Measurements from ENCODE around the gene SKP1.
"Not testable (repeated sequence)": the region's sequence is repeated elsewhere in the genome, so short reads cannot be mapped to it uniquely, and the experiment has no call there.

SKP1 gene

DNA sequence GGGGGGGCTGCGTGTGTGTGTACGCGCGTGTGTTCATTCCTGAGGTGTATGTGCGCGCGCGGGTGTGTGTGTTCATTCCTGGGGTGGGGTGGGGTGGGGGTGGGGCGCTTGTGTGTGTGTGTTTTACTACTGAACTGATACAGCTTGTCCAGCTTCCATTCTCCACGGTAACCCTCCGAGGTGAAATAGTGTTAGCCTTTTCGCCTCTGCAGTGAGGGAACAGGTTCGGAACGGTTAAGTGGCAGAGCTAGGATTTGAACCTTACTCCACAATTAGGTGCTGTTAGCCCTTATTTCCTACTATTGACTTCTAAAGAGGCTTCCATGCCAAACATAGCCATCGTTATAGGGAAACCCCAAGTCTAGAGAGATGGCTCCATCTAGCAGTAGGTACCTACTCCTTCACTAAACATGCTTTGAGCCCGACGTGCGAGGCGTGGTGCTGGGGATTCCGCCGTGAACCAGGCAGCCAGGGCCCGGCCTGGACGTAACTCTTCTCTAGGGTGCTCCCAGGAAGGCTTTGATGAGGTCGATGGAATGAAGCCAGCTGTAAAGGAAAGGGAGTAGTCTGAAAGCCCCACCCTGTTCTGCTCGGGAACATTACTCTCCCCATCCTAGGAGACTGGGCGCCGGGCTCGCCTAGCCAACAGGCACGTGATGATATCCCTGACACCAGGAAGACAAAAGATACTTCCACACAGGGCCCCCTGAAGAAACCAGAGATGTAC is 782 bp upstream of the SKP1 start:
- DNase-seq (ENCODE audit: low read depth in 3 of 3) = no peak

GRCh38 chr5:134175921-134176510 is 734 bp downstream of the SKP1 start:
- no peak for DNase-seq (ENCODE audit: low read depth in 3 of 3)

DNA sequence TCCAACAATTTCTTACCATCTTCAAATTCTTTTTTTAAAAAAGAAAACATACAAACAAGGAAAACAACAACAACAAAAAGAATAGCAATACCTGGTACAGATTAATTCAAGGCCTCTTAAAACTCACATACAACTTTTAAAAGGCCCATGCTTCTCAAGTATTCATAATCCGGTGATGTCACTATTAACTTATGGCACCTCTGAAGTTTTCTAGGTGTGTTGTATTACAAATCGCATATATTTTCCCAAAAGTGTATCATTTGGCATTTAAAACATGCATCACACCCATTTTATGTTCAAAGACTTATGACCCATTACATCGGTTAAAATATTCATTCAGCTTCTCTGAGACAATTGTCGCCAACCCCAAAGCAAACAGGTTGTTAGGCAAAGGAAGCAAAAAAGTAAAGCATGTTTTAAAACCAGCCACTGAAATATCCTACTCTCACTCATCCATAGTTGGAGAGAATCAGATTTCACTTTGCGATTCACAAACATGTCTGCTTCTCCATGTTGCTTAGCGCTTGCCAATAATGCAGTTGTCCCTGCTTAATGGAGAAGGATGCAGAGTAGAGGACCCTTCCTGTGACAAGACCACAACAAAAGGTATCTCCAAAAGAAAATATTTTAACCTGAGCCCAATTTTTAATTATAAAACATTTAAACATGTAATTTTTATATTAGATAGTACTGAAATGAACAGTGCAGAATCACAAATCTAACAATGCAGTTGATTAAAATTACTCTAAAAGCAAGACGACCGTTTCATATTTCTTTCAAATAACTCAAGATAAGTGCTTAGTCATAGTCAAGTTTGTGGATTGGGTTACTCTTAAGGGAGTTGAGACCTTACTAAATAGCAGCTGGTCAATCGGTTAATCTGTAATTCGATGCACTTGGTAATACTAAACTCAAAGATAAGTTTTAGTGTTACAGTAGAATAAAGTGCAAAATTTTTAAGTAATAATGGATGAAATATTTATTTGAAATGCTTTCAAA is 1.6 kb downstream of the SKP1 start:
- DNase-seq (ENCODE audit: low read depth in 3 of 3) = no peak

DNA sequence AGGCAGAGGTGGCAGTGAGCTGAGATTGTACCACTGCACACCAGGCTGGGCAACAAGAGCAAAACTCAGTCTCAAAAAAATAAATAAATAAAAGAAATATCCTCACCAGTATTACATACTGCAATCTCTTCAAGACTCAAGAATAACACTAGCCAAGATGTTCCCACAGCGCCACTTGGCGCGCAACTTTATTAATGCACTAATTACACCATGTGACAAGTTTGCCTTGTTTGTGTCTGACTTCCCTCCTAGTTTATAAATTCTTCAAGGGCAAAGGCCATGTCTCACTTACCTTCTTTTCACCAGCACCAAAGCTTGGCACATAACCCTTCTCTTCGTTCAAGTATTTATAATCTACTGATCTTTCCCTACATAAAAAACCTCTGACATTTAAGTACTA is 4.8 kb downstream of the SKP1 start:
- no peak for DNase-seq (ENCODE audit: low read depth in 3 of 3)

GRCh38 chr5:134162592-134162991 is 14.2 kb downstream of the SKP1 start:
- no peak for DNase-seq (ENCODE audit: low read depth in 3 of 3)

- no peak for DNase-seq (ENCODE audit: low read depth in 3 of 3)
Measured at GRCh38 chr5:134161513-134162395, 15.0 kb downstream of the SKP1 start.

DNA sequence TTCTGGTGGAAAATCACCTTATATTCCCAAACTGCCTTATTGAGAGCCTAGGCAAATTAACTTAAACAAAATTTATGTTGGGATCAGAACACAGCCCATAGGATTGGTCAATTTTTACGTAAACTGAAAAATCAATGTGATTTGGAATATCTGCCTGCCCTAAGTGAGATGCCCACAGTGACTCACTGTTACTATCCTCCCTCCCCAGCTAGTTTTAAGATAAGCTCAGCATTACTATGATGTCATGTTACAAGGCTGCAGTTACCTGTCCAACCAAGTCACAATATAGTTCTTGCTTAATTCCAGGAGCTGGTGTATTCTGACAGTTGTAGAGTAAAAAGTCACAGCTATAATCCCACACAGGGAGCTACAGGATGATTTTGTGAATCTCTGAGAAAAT is 23.1 kb downstream of the SKP1 start:
- DNase-seq (ENCODE audit: low read depth in 3 of 3) = no peak

- DNase-seq (ENCODE audit: low read depth in 3 of 3) = no peak
Measured at GRCh38 chr5:134153241-134153640, 23.5 kb downstream of the SKP1 start.

DNA sequence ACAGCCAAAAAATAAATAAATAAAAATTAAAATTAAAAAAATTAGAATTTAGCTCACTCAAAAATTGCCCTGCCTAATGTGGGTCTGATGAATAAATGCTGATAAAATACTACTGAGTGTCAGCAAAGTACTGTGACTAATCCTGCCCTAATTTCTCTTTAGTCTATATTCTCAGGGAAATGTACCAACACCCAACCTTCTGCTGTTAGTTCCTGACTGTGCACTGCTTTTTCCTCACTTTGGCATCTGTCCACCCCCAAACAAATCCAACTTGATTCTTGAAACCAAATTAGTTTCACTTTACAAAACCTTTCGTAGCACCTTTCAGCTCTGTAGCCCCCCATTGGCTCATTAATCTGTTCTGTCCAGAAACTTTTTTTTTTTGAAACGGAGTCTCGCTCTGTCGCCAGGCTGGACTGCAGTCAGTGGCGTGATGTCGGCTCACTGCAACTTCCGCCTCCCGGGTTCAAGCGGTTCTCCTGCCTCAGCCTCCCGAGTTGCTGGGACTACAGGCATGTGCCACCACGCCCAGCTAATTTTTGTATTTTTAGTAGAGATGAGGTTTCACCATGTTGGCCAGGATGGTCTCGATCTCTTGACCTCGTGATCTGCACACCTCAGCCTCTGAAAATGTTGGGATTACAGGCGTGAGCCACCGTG is 24.4 kb downstream of the SKP1 start:
- DNase-seq (ENCODE audit: low read depth in 3 of 3) = not testable (repeated sequence)

DNA sequence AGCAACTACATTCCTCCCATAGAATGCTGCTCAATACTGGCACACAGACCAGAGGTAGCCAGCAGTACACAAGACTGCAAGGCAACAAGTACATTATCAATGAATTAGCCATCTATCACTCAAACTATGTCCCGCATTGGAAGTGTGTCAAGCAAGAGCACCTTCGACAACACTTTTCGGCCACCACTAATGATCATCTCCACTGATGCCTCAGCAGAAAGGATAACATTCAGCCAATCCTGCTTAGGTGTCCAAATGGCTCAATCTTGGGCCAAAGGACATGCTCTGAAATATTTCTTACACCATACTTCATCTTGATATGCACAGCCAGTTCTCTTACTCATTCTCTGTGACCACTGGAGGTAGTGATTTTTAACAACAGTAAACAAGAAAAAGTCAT is 25.0 kb downstream of the SKP1 start:
- no peak for DNase-seq (ENCODE audit: low read depth in 3 of 3)

GRCh38 chr5:134149571-134150303 is 27.0 kb downstream of the SKP1 start:
- DNase-seq (ENCODE audit: low read depth in 3 of 3) = no peak

- DNase-seq (ENCODE audit: low read depth in 3 of 3) = no peak
Measured at GRCh38 chr5:134148986-134149539, 27.7 kb downstream of the SKP1 start.

- DNase-seq (ENCODE audit: low read depth in 3 of 3) = no peak
Measured at GRCh38 chr5:134148316-134148715, 28.4 kb downstream of the SKP1 start.

DNA sequence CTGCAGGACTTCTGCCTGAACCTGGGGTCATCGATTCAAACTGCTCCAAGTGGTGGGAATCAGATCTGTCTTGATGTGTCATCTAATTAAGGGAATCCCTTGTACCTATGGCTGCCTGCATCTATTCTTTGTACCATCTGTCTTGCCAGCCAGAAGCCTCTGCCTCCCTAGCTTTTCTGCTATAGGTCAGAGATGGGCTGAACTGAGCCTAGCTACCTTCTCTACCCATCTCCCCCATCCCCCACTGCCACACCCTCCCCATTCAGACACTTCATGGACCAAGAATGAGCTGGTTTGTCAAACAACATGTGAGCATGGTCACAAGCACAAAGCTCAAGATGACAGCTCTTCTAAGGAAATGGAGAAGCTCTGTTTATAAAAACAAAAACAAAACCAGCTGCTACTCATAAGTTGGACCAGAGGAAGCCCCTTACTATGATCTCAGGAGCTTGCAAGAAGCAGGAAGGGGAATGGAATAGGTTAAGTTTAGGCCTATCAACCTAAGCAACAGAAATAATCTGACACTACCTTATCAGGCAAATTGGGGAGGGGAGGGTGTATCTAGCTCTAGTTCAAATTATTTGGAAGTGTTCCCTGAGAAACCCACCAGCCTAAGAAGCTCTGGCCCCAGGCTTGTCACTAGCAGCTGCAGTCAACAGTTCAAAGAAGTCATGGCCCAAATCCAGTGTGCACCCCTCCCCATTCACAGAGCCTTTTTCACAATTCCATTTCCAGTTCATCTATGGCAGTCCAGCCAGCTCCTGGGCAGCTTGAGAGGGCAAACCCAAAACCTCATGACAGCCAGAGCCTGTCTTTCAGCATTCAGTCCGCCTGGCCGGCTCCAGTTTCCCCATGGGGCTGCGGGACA is 29.9 kb downstream of the SKP1 start:
- no peak for DNase-seq (ENCODE audit: low read depth in 3 of 3)

DNA sequence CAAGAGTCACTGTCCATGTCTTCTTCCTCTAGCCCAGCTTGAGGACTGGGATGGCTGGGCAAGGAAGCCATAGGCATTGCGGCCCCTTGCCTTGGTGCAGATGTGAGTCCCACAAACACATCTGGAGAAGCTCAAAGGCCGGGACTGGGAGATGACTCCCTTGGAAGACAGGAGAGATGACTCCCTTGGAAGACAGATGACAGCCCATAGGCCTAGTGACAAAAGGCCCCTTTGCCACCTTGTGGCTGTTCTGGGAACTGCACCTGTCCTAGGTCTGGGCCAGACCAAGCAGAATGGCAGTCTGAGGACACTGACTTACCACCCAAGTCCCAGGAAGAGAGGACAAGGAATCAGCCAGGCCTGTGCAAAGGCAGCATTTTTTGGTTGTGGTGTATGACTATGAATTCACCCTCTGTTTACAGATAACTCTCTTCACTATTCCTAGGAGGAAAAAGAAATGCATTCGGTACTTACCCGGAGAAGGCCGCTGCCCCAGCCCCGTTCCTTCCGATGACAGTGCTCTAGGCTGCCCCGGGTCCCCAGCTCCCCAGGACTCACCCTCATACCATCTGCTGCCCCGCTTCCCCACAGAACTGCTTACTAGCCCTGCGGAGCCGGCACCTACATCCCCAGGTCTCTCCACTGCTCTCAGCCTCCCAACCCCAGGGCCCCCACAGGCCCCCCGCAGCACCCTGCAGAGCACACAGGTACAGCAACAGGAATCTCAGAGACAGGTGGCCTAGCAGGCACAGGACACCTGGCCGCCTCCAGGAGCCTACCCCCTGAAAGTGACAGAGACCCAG is 30.8 kb downstream of the SKP1 start:
- peak; percentile 65 to 81 (median 73) for DNase-seq (ENCODE audit: low read depth in 3 of 3)

DNA sequence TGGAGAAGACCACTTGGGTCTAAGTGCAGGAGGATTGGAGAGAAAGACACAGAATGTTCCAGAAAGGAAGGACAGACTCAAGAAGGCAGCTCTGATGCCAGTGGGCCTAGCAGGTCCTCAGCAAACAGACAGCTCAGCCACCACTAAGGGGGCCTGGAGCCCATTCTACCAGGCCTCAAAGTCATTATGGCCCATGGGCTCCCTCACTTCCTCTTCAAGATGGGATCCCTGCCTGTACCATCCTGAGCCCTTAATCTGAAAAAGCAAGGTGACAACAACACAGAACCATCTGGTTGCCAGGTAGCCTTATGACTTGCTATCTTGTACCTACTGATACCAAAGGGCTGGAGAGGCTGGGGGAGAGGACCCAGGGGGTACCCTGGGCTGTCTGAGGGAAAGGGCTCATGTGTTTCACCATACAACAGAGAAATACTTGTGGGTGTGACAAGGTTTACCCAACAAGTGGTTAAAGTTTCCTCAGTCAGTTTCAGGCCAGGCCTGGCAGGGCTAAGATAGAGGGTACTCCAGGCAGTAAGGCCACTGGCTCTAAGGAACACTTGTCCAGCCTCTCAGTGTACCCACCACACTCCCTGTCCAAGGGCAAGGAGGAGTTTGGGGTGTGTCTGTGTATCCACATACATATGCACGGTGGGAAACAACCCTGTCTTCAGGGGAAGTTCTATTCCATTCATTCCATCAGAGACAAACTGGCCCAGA is 31.6 kb downstream of the SKP1 start:
- no peak for DNase-seq (ENCODE audit: low read depth in 3 of 3)
